Measurements from ENCODE around the gene FAM193B. TPM values are rescaled to one million over a fixed set of nuclear protein-coding genes. Genes with fewer than 3 reads are reported as not detected.

Gene FAM193B
- total and polyA plus RNA-seq, 2 of the 13 experiments (the other 11 are each of a cell fraction or from before 2014, with no cell fraction given) = 21.2 to 40.9 TPM

DNA sequence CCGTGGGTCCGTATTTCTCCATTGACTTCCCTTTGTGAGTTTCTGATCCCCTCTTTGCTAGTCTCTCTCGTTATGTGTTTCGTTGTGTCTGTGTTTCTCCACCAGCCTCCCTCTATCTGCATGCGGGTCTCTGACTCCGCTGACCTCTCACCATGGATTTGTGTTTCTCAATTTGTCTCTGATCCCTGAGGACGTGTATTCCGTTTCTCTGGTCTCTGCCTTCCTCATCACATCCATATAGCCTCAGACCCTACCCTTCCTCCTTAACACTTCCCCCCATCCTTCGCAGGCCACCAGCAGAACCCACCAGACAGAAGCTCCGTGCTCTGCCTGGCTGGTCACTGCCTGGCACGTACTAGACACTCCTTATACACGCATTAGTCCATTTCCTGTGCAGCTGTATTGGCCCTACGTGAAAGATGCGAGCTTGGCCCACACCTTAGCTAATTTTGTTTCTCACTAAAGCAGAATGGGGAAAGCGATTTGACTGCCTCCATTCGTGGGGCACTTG, 46.2 kb upstream of the FAM193B start (continued):
- TF ChIP-seq, protein P1, sequence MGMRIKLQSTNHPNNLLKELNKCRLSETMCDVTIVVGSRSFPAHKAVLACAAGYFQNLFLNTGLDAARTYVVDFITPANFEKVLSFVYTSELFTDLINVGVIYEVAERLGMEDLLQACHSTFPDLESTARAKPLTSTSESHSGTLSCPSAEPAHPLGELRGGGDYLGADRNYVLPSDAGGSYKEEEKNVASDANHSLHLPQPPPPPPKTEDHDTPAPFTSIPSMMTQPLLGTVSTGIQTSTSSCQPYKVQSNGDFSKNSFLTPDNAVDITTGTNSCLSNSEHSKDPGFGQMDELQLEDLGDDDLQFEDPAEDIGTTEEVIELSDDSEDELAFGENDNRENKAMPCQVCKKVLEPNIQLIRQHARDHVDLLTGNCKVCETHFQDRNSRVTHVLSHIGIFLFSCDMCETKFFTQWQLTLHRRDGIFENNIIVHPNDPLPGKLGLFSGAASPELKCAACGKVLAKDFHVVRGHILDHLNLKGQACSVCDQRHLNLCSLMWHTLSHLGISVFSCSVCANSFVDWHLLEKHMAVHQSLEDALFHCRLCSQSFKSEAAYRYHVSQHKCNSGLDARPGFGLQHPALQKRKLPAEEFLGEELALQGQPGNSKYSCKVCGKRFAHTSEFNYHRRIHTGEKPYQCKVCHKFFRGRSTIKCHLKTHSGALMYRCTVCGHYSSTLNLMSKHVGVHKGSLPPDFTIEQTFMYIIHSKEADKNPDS (CRISPR knock-in tag; IDR thresholded peaks at IDR 0.05) = 0 out of 2 replicates have a peak, but pooled peaks have one; percentile 29
- TF ChIP-seq GZF1 (CRISPR knock-in tag; IDR thresholded peaks at IDR 0.05) = no peak
- TF ChIP-seq DZIP1 (CRISPR knock-in tag; IDR thresholded peaks at IDR 0.05) = no peak
- TF ChIP-seq PRMT3 (CRISPR knock-in tag; IDR thresholded peaks at IDR 0.05; ENCODE audit: borderline replicate concordance, low read depth) = no peak
- TF ChIP-seq RORA (CRISPR knock-in tag; IDR thresholded peaks at IDR 0.05) = no peak
- TF ChIP-seq FOXK1 (CRISPR knock-in tag; IDR thresholded peaks at IDR 0.05; ENCODE audit: borderline replicate concordance, low read depth) = no peak
- TF ChIP-seq ZNF20 (CRISPR knock-in tag; IDR thresholded peaks at IDR 0.05) = no peak
- TF ChIP-seq TRAFD1 (CRISPR knock-in tag; IDR thresholded peaks at IDR 0.05; ENCODE audit: borderline replicate concordance) = no peak
- no peak for TF ChIP-seq ZNF275 (CRISPR knock-in tag; IDR thresholded peaks at IDR 0.05; ENCODE audit: borderline replicate concordance)
- TF ChIP-seq ZNF562 (CRISPR knock-in tag; IDR thresholded peaks at IDR 0.05; ENCODE audit: borderline replicate concordance) = no peak
- TF ChIP-seq RXRB (CRISPR knock-in tag; IDR thresholded peaks at IDR 0.05; ENCODE audit: borderline replicate concordance) = no peak
- TF ChIP-seq, protein P2, sequence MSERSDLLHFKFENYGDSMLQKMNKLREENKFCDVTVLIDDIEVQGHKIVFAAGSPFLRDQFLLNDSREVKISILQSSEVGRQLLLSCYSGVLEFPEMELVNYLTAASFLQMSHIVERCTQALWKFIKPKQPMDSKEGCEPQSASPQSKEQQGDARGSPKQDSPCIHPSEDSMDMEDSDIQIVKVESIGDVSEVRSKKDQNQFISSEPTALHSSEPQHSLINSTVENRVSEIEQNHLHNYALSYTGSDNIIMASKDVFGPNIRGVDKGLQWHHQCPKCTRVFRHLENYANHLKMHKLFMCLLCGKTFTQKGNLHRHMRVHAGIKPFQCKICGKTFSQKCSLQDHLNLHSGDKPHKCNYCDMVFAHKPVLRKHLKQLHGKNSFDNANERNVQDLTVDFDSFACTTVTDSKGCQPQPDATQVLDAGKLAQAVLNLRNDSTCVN (CRISPR knock-in tag; IDR thresholded peaks at IDR 0.05; ENCODE audit: borderline replicate concordance) = no peak
- no peak for TF ChIP-seq ZNF503 (CRISPR knock-in tag; IDR thresholded peaks at IDR 0.05)
- no peak for TF ChIP-seq SIX1 (CRISPR knock-in tag; IDR thresholded peaks at IDR 0.05; ENCODE audit: borderline replicate concordance)
- no peak for TF ChIP-seq ZNF230 (CRISPR knock-in tag; IDR thresholded peaks at IDR 0.05)
- TF ChIP-seq NFIC (IDR thresholded peaks at IDR 0.05; ENCODE audit: low read length) = no peak
- TF ChIP-seq ZSCAN9 (CRISPR knock-in tag; IDR thresholded peaks at IDR 0.05; ENCODE audit: borderline replicate concordance) = no peak
